Femur (tissue), 1 donor: Measurements from ENCODE around the gene FCER2.
"Not testable (repeated sequence)": the region's sequence is repeated elsewhere in the genome, so short reads cannot be mapped to it uniquely, and the experiment has no call there.

ENCODE experiments used
- DNase-seq: peaks from one replicate; pipeline ENCODE4 v3.0.0-alpha.2; 2017

The FCER2 gene, protein sequence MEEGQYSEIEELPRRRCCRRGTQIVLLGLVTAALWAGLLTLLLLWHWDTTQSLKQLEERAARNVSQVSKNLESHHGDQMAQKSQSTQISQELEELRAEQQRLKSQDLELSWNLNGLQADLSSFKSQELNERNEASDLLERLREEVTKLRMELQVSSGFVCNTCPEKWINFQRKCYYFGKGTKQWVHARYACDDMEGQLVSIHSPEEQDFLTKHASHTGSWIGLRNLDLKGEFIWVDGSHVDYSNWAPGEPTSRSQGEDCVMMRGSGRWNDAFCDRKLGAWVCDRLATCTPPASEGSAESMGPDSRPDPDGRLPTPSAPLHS

GRCh38 chr19:7701654-7702457, at the start of gene FCER2:
FCER2 (minus strand) TSS chr19:7702131; CDS start chr19:7699760, 2,371 bp downstream.
- no peak for DNase-seq

DNA sequence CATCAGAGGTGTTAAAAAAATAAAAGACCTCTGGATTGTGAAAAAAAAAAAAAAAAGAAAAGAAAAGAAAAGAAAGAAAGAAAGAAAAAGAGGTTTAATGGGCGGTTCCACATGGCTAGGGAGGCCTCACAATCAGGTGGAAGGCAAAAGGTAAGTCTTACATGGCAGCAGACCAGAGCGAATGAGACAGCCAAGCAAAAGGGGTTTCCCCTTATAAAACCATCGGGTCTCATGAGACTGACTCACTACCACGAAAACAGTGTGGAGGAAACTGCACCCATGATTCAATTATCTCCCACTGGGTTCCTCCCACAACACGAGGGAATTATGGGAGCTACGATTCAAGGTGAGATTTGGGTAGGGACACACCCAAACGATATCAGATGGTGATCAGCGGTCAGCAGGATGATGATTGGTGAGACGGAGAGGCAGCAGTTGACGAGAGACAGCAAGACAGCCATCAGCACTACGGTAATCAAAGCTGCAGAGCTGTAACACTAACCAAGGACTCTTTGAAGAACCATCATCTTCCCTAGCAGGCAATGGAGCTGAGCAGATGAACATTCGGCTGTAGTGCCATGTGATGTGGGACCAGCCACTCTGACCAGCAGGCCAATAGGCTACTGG, 49.3 kb upstream of the FCER2 start:
- no peak for DNase-seq

GRCh38 chr19:7748756-7749155, 46.8 kb upstream of the FCER2 start:
- DNase-seq = no peak

DNA sequence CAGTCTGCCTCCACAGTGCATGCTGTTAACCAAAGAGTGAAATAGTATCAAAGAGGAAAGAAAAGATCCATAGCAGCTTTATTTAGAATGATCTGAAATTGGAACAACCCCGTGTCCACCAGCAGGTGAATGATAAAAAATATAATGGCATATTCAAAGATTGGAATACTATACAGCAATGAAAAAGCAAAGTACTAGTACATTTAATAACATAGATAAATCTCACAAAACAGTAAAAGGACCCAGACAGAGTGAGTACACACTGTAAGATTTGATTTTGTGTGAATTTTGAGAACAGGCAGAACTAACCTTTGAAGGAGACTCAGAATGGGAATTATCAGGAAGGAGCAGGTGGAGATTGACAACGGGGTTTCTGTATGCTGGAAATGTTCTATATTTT, 46.2 kb upstream of the FCER2 start:
- DNase-seq = no peak

DNA sequence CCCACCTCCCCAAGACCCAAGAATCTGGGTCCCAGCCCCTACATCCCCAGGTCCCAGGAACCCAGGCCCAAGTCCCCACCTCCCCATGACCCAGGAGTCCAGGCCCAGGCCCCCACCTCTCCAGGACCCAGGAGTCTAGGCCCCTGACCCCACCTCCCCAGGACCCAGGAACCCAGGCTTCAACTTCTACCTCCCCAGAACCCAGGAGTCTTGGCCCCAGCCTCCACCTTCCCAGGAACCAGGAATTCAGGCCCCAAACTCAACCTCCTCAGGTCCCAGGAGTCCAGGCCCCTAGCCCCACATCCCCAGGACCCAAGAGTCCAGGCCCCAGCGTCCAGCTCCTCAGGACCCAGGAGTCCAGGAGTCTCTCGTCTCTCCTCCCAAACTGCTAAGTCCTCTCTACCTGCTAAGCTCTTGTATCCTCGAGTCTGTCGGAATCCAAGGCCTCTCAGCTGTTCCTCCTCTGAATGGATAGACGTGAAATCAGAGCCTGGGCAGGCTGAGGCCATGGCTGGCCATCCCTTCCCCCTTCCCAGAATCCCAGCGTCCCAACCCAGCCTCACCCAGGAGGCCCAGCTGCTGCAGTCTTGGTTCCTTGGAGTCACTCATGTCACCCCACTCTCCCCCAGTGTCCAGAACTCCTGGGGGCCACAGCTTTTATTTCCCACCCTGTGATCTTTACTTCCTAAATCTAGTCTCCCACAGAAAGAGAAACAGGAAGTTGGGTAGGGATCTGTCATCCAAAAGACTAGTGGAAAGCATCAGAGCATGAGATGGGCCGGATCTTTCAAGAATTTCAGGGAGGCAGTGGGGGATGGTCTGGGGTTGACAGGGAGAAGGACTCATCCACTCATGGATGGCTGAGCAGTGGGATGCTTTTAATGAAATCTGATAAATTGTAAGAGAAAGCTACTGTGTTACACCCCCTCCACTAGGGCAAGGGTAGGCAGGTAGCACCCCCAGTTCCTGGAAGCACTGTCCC, 45.3 kb upstream of the FCER2 start, which contains the start of gene CD209:
Gene CD209 (minus strand): TSS at position 632 of the 982 bp plus-strand sequence. CDS start 23 bp downstream, at position 609.
- DNase-seq = no peak

DNA sequence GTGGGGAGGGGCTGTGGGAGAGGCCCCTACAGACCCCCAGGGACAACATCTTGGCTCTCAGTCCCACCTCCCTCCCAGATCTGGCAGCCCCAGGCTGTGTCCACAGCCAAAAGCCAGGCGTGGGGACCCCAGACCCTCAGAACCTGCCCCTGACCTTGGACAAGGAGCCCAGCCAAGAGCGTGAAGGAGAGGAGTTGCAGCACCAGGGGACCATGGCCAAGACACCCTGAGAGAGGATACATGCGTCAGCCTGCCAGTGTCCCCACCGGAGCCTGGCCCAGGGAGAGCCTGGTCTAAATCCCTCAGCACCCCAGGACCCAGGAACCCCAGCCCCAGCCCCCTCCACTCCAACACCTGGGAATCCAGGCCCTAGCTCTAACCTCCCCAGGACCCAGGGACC, 44.4 kb upstream of the FCER2 start:
- not testable (repeated sequence) for DNase-seq

DNA sequence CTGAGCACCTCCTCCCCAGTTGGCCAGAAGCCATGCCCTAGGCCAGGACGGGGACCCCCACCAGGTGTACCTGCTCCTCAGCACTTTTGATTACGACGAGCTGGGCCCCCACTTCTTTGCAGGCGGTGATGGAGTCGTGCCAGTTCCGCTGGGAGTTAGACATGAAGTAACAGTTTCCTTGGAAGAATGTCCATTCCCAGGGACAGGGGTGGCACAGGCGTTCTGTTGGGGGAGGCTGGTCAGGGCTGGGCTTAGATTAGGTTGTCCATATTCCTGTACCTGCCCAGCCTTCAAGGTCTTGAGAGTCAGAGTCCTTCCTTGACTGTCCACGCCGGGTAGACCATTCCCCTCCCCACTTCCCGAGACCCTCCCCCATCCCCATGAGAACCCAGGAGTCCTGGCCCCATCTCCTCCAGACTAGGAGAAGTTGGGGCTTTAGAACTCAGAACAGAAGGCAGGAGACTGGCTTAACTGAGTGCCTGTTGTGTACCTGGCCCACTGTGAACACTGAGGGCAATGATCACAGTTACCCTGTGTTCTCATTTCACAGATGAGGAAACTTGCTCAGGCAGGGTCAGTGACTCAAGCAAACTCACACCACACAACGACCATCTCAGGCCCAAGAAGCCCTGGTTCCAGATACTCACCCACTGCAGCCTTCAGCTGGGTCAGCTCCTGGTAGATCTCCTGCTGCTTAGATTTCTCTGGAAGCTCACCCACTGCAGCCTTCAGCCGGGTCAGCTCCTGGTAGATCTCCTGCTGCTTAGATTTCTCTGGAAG, 43.1 kb upstream of the FCER2 start:
- DNase-seq = no peak

GRCh38 chr19:7744199-7744786, 42.4 kb upstream of the FCER2 start:
- no peak for DNase-seq

GRCh38 chr19:7743425-7743841, 41.5 kb upstream of the FCER2 start:
- DNase-seq = no peak

DNA sequence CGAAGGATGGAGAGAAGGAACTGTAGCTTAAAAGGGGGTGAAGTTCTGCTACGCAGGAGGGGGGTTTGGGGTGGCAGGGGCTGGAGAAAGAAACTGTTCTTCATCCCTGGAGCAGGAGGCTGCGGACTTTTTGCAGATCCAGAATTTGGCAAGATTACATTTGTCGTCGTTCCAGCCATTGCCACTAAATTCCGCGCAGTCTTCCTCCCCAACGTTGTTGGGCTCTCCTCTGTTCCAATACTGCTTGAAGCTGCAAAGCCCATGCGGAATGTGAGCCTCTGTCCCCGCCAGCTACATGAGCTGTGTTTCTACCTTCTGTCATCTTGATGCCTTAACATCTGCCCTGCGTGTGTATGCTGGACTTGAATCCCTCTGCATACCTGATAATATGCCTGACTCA, 41.1 kb upstream of the FCER2 start:
- DNase-seq = no peak

DNA sequence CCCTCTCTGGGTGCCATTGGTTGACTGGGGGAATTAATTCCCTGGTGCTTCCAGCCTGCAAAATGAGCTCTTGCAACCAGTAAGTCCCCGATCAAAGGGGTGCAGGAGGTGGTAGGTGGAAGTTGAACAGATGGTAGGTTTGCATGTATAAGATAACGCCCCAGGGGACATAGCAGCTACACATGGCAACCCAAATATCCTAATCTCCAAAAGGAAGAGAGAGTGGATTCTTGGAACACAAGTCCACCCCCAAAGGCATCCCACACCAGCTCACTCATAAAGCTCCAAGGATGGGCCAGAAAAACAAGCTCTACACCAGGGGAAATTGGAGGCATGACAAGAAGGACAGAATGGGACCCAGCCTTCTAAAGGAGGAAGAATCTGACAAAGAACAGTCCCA, 40.6 kb upstream of the FCER2 start:
- no peak for DNase-seq

DNA sequence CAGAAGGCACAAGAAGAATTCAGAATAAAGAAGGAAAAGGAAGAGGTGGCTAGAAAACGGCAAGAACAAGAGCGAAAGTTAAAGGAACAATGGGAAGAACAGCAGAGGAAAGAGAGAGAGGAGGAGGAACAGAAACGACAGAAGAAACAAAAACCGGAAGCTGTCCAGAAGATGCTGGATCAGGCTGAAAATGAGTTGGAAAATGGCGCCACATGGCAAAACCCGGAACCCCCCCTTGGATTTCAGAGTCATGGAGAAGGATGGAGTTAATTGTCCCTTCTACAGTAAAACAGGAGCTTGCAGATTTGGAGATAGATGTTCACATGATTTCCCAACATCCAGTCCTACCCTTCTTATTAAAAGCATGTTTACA, 38.7 kb upstream of the FCER2 start:
- no peak for DNase-seq

- DNase-seq = no peak
Observed at GRCh38 chr19:7739801-7740681, 38.1 kb upstream of the FCER2 start.

DNA sequence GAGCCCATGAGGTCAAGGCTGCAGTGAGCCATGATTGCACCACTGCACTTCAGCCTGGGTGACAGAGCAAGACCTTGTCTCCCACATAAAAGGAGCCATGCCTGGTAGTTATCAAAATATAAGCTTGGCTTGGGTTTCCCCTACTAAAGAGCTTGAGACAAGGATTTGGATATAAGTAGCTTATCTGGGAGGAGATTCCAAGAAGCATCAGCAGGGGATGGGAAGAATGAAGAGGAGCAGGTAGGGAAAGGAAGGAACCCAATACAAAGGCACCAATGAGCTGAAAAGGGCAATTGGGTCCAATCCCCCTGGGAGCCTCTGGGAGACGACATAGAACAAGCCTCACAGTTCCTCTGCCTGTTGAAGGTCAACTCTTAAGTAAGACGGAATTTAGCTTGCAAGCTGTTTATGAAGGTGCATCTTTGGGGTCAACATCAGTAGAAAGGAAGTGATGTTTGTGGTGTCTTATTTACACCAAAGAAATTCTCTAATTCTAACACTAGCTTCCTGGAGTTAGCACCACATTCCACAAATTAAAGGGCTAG, 37.4 kb upstream of the FCER2 start:
- DNase-seq = no peak

GRCh38 chr19:7738023-7738422, 36.1 kb upstream of the FCER2 start:
- DNase-seq = no peak

DNA sequence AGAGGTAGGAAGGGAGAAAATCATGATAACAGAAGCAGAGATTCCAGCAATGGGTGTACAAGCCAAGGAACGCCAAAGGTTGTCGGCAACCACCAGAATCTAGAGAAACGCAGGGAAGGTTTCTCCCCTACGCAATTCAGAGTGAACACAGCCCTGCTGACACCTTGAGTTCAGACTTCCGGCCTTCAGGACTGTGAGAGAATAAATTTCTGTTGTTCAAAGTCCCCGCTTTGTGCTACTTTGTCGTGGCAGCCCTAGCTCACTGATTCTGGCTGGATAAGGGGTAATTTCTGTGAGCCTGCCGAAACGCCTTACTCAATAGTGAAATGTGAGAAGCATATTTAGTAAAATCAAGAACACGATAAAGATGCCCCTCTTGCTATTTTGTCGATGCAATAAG, 35.3 kb upstream of the FCER2 start:
- DNase-seq = no peak

- DNase-seq = no peak
Observed at GRCh38 chr19:7736148-7736547, 34.2 kb upstream of the FCER2 start.

DNA sequence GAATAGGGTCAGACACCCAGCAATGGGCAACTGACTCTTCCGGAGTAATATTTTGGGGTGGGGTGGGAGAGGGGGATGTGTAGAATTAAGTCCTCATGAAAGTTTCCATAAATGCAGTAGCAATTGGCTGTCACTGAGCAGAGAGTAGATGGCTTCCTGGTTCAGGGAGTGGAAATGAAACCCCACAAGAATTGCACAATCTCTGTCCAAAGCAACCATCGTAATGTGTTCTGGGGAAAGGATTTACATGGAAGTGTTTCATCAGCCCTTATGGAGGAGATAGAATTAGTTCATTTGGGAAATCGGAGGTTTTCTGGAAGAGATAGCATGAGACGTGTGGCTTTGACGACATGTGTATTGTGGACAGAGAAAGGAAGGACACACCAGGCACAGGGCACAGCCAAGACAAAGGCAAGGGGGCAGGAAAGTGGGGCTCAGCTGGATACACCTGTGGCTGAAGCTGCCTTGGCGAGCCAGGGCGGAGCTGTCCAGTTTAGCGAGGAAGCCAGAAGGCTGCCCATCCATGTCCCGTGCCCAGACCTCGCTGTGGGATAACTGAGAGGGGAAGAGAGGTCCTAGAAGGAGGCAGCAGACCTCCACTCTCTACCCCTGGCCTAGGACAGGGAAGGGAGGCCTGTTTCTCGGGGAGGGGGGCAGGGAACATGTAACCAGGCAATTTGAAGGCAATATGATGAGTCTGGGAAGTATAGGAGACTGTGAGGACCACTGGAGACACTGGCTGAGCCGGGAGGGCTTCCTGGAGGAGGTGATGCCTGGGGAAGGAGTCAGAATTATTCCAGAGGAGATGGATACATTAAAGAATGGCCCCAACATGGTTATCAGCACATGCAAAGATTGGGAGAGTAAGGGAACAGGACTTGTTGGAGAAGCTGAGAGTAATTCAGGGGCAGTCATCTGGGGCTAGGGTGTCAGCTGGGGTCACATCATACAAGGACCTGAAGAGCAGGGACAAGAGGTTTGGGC, 32.6 kb upstream of the FCER2 start:
- no peak for DNase-seq

DNA sequence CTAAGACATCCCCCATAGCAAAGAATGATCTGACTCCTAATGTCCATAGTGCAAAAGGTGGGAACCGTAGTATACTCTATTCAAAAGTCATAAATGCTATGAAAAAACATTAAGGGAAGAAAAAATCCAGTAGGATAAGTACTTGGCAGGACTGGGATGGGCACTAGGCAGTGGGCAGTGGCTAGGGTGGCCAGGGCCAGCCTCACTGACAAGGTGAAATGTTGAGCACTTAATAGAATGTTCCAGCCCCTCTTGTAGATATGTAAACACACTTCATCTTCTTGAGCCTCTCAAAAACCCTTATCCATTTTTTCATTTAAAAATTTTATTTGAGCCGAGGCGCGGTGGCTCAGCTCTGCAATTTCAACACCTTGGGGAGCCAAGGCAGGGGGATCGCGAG, 31.4 kb upstream of the FCER2 start:
- DNase-seq = no peak
